HEK293 (cell line): ENCODE data around the gene ITGB1.

Source experiments
- CTCF ChIA-PET: fragments of 350-600 bp; formaldehyde crosslinking; extraction: SDS; loops from one replicate; lab custom pipeline; 2021; ENCODE audit warnings: antibody characterized with exemption; lab: Yijun Ruan, JAX
- POLR2A ChIA-PET: fragments of 300-600 bp; formaldehyde crosslinking; extraction: SDS; loops from one replicate; lab custom pipeline; 2020; ENCODE audit warnings: antibody characterized with exemption, inconsistent platforms; lab: Yijun Ruan, JAX
- H3K27ac ChIP-seq: fragments of 200-500 bp; sonication (Bioruptor generic); 2 replicates; pipeline ENCODE4 v1.5.1; 2014; ENCODE audit warnings: low read depth, low read length, control low read depth, inconsistent platforms; ENCODE audit errors: extremely low read depth
- H3K36me3 ChIP-seq, 2 experiments: fragments of 200-500 bp in 1 of 2; sonication (Bioruptor generic) in 1 of 2; 1 replicate in 1 of 2; 2 replicates in 1 of 2; pipeline ENCODE4 v1.5.1; 2014 to 2017; ENCODE audit warnings: inconsistent platforms in 2 of 2, low read length in 2 of 2; ENCODE audit not compliant: control insufficient read depth in 2 of 2, insufficient read depth in 1 of 2
- H3K4me1 ChIP-seq: fragments of 200-500 bp; sonication (Bioruptor generic); 2 replicates; pipeline ENCODE4 v1.5.1; 2014; ENCODE audit warnings: mild to moderate bottlenecking, low read length, inconsistent platforms; ENCODE audit not compliant: control insufficient read depth, insufficient read depth
- H3K4me3 ChIP-seq: 2 replicates; pipeline ENCODE4 v1.5.1; 2011; ENCODE audit warnings: low read depth, mild to moderate bottlenecking, control low read depth, low read length, moderate library complexity
- H3K9me3 ChIP-seq: fragments of 200-500 bp; sonication (Bioruptor generic); 2 replicates; pipeline ENCODE4 v1.5.1; 2014; ENCODE audit warnings: low read depth, low read length, inconsistent platforms; ENCODE audit not compliant: control insufficient read depth, insufficient read depth
- REPIN1 ChIP-seq: fragments of 450-650 bp; formaldehyde crosslinking; IDR thresholded peaks from 2 replicates; pipeline ENCODE4 v1.5.1; 2017; ENCODE audit warnings: missing biosample characterization, missing genetic modification characterization, low read depth
- SP7 ChIP-seq: fragments of 450-650 bp; formaldehyde crosslinking; IDR thresholded peaks from 2 replicates; pipeline ENCODE4 v1.5.1; 2016; ENCODE audit warnings: missing biosample characterization, missing genetic modification characterization
- ZNF121 ChIP-seq: fragments of 450-650 bp; formaldehyde crosslinking; IDR thresholded peaks from 2 replicates; pipeline ENCODE4 v1.5.1; 2016; ENCODE audit warnings: missing biosample characterization, missing genetic modification characterization
- ZNF354C ChIP-seq: fragments of 450-650 bp; formaldehyde crosslinking; IDR thresholded peaks from 2 replicates; pipeline ENCODE4 v1.5.1; 2016; ENCODE audit warnings: missing biosample characterization, missing genetic modification characterization, low read depth, borderline replicate concordance
- ZNF48 ChIP-seq: fragments of 450-650 bp; formaldehyde crosslinking; IDR thresholded peaks from 2 replicates; pipeline ENCODE4 v1.5.1; 2016; ENCODE audit warnings: missing biosample characterization, missing genetic modification characterization
- ZNF501 ChIP-seq: fragments of 450-650 bp; formaldehyde crosslinking; IDR thresholded peaks from 2 replicates; pipeline ENCODE4 v1.5.1; 2016; ENCODE audit warnings: missing biosample characterization, missing genetic modification characterization
- ZNF510 ChIP-seq: fragments of 450-650 bp; formaldehyde crosslinking; IDR thresholded peaks from 2 replicates; pipeline ENCODE4 v1.5.1; 2018; ENCODE audit warnings: mild to moderate bottlenecking, missing genetic modification characterization, missing biosample characterization; ENCODE audit not compliant: insufficient replicate concordance
- ZNF544 ChIP-seq: fragments of 450-650 bp; formaldehyde crosslinking; IDR thresholded peaks from 2 replicates; pipeline ENCODE4 v1.5.0; 2017; ENCODE audit warnings: missing biosample characterization, missing genetic modification characterization
- ZNF664 ChIP-seq: fragments of 450-650 bp; formaldehyde crosslinking; IDR thresholded peaks from 2 replicates; pipeline ENCODE4 v1.5.1; 2016; ENCODE audit warnings: missing biosample characterization, missing genetic modification characterization
- ZNF768 ChIP-seq: fragments of 450-650 bp; formaldehyde crosslinking; IDR thresholded peaks from 2 replicates; pipeline ENCODE4 v1.5.1; 2018; ENCODE audit warnings: missing biosample characterization, mild to moderate bottlenecking, missing genetic modification characterization
- TF ChIP-seq, protein P1 (sequence below): fragments of 450-650 bp; formaldehyde crosslinking; IDR thresholded peaks from 2 replicates; pipeline ENCODE4 v1.5.1; 2016; ENCODE audit warnings: missing biosample characterization, missing genetic modification characterization
- TF ChIP-seq, protein P2 (sequence below): fragments of 450-650 bp; formaldehyde crosslinking; IDR thresholded peaks from 2 replicates; pipeline ENCODE4 v1.5.1; 2016; ENCODE audit warnings: missing biosample characterization, missing genetic modification characterization, borderline replicate concordance

ITGB1 gene

DNA sequence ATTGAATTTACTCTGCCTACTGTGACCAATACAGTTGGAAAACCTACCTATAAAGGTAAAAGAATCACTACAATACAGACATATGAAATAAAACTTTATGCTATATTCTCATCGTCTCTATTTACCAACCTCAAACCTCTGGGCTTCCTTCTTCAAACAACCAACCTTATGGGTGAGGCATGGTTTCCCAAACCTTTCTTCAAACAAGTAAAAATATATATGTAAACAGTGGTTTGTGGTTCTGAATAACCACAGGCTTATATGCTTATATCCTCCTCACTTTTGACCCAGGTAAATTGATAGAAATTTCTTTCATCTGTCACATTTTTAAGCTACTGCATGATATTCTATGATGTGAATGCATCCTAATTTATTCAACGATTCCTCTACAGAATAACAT is 103.6 kb downstream of the ITGB1 start:
- TF ChIP-seq ZNF510 (tag by site-specific recombination) (no peak), ZNF48 (tag by site-specific recombination) (no peak), ZNF544 (no peak), ZNF354C (tag by site-specific recombination) (no peak)
- TF ChIP-seq, protein P1, sequence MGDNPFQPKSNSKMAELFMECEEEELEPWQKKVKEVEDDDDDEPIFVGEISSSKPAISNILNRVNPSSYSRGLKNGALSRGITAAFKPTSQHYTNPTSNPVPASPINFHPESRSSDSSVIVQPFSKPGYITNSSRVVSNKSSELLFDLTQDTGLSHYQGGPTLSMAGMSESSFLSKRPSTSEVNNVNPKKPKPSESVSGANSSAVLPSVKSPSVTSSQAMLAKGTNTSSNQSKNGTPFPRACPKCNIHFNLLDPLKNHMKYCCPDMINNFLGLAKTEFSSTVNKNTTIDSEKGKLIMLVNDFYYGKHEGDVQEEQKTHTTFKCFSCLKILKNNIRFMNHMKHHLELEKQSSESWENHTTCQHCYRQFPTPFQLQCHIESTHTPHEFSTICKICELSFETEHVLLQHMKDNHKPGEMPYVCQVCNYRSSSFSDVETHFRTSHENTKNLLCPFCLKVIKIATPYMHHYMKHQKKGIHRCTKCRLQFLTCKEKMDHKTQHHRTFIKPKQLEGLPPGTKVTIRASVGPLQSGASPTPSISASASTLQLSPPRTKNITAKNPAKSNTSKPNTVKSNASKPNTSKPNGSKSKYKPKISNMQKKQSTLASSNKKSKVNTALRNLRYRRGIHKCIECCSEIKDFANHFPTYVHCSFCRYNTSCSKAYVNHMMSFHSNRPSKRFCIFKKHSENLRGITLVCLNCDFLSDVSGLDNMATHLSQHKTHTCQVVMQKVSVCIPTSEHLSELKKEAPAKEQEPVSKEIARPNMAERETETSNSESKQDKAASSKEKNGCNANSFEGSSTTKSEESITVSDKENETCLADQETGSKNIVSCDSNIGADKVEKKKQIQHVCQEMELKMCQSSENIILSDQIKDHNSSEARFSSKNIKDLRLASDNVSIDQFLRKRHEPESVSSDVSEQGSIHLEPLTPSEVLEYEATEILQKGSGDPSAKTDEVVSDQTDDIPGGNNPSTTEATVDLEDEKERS (tag by site-specific recombination), result no peak
- no peaks in the 10 kb centered on the region for H3K36me3 ChIP-seq
- no peaks in the 10 kb centered on the region for H3K9me3 ChIP-seq
- CTCF ChIA-PET, result no interaction called here
- no peak overlapping the region for H3K4me3 ChIP-seq
- H3K4me1 ChIP-seq, result no peaks in the 10 kb centered on the region
- POLR2A ChIA-PET, result no interaction called here
- H3K27ac ChIP-seq, result no peak overlapping the region

DNA sequence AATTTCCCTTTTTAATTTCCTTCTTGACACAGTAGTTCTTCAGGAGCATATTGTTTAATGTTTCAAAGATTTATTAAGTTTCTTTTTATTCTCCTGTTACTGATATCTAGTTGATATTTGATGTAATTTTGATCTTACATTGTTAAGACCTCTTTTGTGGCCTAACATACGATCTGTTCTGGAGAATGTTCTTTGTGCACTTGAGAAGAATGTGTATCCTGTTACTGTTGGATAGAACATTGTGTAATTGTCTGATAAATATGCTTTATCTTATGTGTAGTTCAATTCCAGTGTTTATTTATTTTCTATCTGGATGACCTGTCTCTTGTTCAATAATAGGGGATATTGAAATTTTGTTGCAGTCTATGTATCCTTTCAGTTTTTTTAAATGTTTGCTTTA is 106.7 kb downstream of the ITGB1 start:
- H3K36me3 ChIP-seq, result no peaks in the 10 kb centered on the region
- no peak overlapping the region for H3K4me3 ChIP-seq
- no peaks in the 10 kb centered on the region for H3K9me3 ChIP-seq
- POLR2A ChIA-PET, result no interaction called here
- TF ChIP-seq REPIN1 (tag by site-specific recombination), result no peak
- no peak for TF ChIP-seq ZNF664 (tag by site-specific recombination)
- no peak for TF ChIP-seq ZNF501
- TF ChIP-seq, protein P2, sequence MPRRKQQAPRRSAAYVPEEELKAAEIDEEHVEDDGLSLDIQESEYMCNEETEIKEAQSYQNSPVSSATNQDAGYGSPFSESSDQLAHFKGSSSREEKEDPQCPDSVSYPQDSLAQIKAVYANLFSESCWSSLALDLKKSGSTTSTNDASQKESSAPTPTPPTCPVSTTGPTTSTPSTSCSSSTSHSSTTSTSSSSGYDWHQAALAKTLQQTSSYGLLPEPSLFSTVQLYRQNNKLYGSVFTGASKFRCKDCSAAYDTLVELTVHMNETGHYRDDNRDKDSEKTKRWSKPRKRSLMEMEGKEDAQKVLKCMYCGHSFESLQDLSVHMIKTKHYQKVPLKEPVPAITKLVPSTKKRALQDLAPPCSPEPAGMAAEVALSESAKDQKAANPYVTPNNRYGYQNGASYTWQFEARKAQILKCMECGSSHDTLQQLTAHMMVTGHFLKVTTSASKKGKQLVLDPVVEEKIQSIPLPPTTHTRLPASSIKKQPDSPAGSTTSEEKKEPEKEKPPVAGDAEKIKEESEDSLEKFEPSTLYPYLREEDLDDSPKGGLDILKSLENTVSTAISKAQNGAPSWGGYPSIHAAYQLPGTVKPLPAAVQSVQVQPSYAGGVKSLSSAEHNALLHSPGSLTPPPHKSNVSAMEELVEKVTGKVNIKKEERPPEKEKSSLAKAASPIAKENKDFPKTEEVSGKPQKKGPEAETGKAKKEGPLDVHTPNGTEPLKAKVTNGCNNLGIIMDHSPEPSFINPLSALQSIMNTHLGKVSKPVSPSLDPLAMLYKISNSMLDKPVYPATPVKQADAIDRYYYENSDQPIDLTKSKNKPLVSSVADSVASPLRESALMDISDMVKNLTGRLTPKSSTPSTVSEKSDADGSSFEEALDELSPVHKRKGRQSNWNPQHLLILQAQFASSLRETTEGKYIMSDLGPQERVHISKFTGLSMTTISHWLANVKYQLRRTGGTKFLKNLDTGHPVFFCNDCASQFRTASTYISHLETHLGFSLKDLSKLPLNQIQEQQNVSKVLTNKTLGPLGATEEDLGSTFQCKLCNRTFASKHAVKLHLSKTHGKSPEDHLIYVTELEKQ (tag by site-specific recombination), result no peak
- no peak for TF ChIP-seq SP7 (tag by site-specific recombination)
- TF ChIP-seq ZNF768 (tag by site-specific recombination), result no peak
- no peak for TF ChIP-seq ZNF121
- TF ChIP-seq, all 188 proteins: peak for 0
- CTCF ChIA-PET, result no interaction called here
- H3K4me1 ChIP-seq, result no peaks in the 10 kb centered on the region
- no peak overlapping the region for H3K27ac ChIP-seq
